ACC112 (cell line): ENCODE data around the gene GPR33.
A peak's percentile ranks its signal among the peaks of the same experiment; 100 is the strongest.

Experiments used
- H2AFZ ChIP-seq: fragments of 200-600 bp; sonication (generic); one replicate; pipeline ENCODE4 v1.6.0; 2017; ENCODE audit warnings: antibody characterized with exemption, low read length; ENCODE audit not compliant: unreplicated experiment
- H3K27ac ChIP-seq: fragments of 200-600 bp; sonication (generic); 2 replicates; pipeline ENCODE4 v1.5.1; 2014; ENCODE audit warnings: low read depth, mild to moderate bottlenecking, antibody characterized with exemption, low read length, moderate library complexity
- H3K27me3 ChIP-seq: fragments of 200-600 bp; sonication (generic); 2 replicates; pipeline ENCODE4 v1.6.1; 2014; ENCODE audit warnings: mild to moderate bottlenecking, antibody characterized with exemption, low read length, moderate library complexity, mixed read lengths; ENCODE audit not compliant: insufficient read depth
- H3K36me3 ChIP-seq: fragments of 200-600 bp; sonication (generic); 2 replicates; pipeline ENCODE4 v1.6.1; 2016; ENCODE audit warnings: mild to moderate bottlenecking, antibody characterized with exemption, low read length, moderate library complexity, mixed read lengths; ENCODE audit not compliant: insufficient read depth
- H3K4me1 ChIP-seq: fragments of 200-600 bp; sonication (generic); one replicate; pipeline ENCODE4 v1.6.1; 2016; ENCODE audit warnings: low read length, mixed read lengths; ENCODE audit not compliant: insufficient read depth, unreplicated experiment, control insufficient read depth
- H3K4me3 ChIP-seq: fragments of 200-600 bp; sonication (generic); 2 replicates; pipeline ENCODE4 v1.5.1; 2014; ENCODE audit warnings: mild to moderate bottlenecking, low read depth, low read length
- H3K79me2 ChIP-seq: fragments of 200-600 bp; sonication (generic); one replicate; pipeline ENCODE4 v1.6.0; 2016; ENCODE audit warnings: low read length; ENCODE audit not compliant: control insufficient read depth, unreplicated experiment, insufficient read depth

GPR33 gene

DNA sequence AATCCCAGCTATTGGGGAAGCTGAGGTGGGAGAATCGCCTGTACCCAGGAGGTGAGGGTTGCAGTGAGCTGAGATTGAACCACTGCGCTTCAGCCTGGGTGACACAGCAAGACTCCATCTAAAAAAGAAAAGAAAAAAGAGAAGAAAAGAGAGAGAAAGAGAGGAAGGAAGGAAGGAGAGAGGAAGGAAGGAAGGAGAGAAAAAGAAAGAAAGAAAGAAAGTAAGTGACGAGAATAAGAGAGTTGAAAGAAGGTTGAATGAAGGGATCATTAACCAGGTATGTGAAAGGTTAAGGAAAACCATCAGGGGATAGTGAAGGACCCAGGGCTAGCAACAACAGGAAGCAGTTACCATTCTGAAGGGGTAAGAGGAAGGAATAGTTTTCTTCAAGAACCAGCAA, 26.3 kb downstream of the GPR33 start:
- no peak overlapping the region for H2AFZ ChIP-seq
- no peaks in the 10 kb centered on the region for H3K79me2 ChIP-seq
- peaks cover 10% of the 10 kb centered on the region for H3K4me1 ChIP-seq
- H3K36me3 ChIP-seq = no peaks in the 10 kb centered on the region
- H3K27ac ChIP-seq = no peak overlapping the region
- no peaks in the 10 kb centered on the region for H3K27me3 ChIP-seq
- H3K4me3 ChIP-seq = no peak overlapping the region

DNA sequence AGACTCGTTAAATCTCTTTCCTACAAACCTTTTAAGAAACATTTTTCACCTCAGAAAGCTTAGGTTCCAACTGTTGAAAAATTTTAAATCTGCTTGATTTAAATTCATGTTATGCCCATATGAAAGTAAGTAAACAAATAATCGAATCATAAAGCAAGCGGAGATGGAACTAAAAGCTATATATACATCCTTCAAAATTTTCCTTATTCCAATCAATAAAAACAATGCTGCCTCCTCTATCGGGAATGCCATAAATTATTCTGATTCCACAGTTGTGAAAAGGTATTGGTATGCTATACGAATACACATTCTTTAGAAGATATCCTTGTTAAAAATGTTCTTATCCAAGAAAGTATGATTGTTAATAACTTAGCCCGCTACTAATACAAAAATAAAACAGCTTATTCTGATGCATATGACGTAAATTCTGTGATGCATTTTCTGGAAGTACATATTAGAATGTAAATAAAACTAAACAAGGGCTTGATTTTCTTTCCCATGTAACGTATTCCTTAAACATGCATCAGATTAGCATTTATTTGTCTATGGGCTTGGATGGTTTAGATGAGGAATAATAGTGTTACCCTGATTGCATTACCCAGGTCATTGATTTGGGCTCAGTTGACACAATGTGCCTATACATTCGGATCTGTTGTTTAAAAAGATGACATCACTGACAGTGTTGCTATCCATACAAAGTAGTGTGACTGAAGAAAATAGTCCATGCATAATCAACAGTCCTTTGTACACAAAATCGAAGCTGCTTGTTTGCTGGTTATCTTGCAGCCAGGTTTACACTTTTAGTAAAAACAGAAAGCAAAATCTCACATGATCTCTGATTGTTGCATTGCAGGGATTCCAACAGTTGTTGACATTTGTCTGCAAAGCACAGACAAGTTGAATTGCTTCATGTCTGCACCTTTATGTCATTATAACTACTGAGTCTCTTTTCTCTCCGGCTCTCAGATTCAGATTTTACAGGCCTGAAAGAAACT, 29.9 kb downstream of the GPR33 start:
- Histone ChIP-seq H3K4me3 (peak overlapping the region; percentile 82), H2AFZ (peak overlapping the region; percentile 95), H3K27ac (no peak overlapping the region), H3K27me3 (no peaks in the 10 kb centered on the region), H3K4me1 (peaks cover 13% of the 10 kb centered on the region), H3K36me3 (no peaks in the 10 kb centered on the region), H3K79me2 (peaks cover 8% of the 10 kb centered on the region)

DNA sequence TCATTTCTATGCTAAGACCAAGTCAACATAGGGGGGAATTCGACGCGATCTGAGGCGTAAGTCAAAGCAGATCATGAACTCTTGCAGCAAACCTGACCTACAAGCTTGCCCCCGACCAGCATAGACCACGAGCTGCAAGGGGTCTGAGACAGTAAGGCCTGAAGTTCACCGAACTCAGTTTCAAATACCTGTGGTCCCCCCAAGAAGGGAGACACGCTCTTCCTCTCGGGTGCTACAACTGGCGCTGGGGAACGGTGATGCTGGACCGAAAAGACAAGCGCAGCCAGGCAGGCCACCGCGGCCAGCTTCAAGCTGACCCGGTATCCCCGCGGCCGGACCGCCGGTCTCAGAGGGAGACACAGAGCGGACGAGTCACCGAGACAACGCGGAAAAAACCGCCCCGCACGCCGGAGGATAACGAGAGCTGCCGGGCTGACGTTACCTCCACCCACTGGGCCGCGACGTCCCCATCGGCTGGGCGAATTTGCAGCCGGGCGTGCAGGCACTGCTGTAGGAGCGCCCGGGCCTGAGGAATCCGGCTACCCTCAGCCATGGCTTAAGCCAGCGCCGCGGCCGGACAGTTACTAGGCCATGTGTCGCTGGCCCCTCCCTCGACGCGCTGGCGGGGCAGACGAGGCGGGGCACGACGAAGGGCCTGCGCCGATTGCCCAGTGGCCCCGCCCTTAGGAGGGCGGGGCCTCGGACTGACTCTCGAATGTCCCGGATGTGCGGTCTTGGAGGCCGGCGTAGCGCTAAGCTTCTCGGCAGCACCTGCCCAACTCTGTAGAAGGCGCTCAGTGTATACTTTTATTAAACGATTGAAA, 30.8 kb downstream of the GPR33 start, which contains the start of gene DTD2:
Gene DTD2, minus strand, starts transcription at position 666 of the 824 bp plus-strand sequence. Its CDS starts 113 bp downstream, at position 553.
- Histone ChIP-seq H3K36me3 (no peaks in the 10 kb centered on the region), H3K79me2 (peaks cover 8% of the 10 kb centered on the region), H3K4me1 (peaks cover 13% of the 10 kb centered on the region), H2AFZ (peak within 1 kb of the TSS; percentile 95), H3K4me3 (peak within 1 kb of the TSS; percentile 82), H3K27ac (peak within 1 kb of the TSS; percentile 59), H3K27me3 (no peaks in the 10 kb centered on the region)

DNA sequence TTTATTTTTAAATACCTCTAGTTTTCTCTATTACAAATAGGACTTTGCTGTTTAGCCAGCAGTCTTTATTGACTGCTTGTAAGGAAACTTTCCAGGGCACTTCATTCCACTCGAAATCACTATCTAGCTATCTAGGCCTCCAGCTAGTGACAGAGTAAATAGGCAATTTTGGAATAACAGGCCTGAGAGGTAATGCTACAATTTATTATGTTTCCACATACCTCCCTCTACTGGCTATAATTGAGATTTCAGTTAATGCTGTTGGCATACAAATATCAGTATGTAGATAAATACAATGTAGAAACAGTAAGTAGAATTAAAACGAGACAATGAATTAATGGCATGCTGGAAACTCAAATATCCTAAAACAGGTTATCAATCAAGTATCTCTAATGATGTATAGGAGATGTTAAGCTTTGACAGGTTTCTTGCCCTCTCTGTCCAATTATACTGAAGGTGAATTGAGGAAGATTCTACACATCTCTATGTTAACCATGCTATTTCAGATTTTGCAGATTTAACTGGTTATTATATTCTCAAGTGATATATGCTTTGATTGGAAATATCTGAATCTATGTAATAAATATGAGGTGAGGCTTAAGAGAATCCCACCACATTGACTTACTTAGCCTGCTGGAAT, 37.7 kb downstream of the GPR33 start:
- Histone ChIP-seq H2AFZ (no peak overlapping the region), H3K27ac (no peak overlapping the region), H3K79me2 (peaks cover 3% of the 10 kb centered on the region), H3K4me1 (peaks cover 2% of the 10 kb centered on the region), H3K36me3 (0 out of 2 replicates have a peak, but pooled peaks cover 12% of the 10 kb centered on the region), H3K4me3 (no peak overlapping the region), H3K27me3 (no peaks in the 10 kb centered on the region)

DNA sequence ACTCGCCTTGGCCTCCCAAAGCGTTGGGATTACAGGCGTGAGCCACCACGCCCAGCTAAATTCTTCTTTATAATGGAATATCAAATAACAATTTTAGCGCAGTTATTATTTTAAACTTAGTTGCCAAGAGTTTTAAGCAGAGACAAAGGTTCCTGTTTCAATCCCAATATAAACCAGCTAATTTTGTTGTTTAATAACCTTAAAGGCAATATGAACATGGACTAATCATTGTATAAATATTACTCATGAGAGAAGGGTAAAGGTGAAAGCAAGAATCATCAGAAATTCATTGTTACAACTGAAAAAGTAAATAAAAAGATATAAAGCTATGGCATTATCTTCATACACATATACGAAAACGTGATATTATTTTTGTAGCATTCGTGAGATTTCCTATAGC, 38.7 kb downstream of the GPR33 start:
- no peaks in the 10 kb centered on the region for H3K27me3 ChIP-seq
- no peaks in the 10 kb centered on the region for H3K4me1 ChIP-seq
- H2AFZ ChIP-seq = no peak overlapping the region
- H3K36me3 ChIP-seq = 0 out of 2 replicates have a peak, but pooled peaks cover 12% of the 10 kb centered on the region
- H3K79me2 ChIP-seq = no peaks in the 10 kb centered on the region
- H3K4me3 ChIP-seq = no peak overlapping the region
- H3K27ac ChIP-seq = no peak overlapping the region

DNA sequence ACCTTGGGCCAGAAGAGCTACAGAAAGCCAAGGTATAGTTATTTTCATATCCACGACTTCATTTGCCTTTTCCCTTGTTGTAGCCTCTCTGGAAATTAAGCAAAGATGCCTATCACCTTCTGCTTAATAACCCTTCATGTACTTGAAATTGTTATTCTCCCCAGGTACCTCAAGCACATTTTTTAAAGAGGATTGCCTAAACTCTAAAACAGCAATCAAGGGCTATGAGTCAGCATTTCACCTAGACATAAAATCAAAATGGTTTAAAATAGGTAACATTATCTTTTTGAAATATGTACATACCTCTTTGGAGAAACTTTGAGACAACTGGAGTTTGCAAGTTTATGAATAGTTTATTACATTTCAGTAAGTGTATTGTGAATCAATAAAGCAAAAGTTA, 42.1 kb downstream of the GPR33 start:
- Histone ChIP-seq H2AFZ (no peak overlapping the region), H3K4me1 (peaks cover 11% of the 10 kb centered on the region), H3K27ac (no peak overlapping the region), H3K79me2 (no peaks in the 10 kb centered on the region), H3K36me3 (0 out of 2 replicates have a peak, but pooled peaks cover 11% of the 10 kb centered on the region), H3K27me3 (no peaks in the 10 kb centered on the region), H3K4me3 (no peak overlapping the region)

DNA sequence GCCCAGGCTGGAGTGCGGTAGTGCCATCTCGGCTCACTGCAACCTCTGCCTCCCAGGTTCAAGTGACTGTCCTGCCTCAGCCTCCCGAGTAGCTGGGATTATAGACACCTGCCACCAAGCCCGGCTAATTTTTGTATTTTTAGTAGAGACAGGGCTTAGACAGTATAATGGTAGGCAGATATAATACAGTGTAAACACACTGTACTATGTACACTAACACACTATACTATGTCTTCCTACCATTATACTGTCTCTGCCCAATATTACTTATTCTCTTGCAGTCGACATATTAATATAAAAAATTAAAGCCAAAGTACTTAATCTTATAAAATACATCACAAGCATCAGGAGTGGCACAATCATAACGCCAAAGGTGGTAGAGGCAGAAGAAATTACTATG, 45.6 kb downstream of the GPR33 start:
- H3K4me1 ChIP-seq = peaks cover 11% of the 10 kb centered on the region
- H3K79me2 ChIP-seq = no peaks in the 10 kb centered on the region
- no peak overlapping the region for H3K4me3 ChIP-seq
- no peak overlapping the region for H2AFZ ChIP-seq
- no peak overlapping the region for H3K27ac ChIP-seq
- no peaks in the 10 kb centered on the region for H3K27me3 ChIP-seq
- no peaks in the 10 kb centered on the region for H3K36me3 ChIP-seq

DNA sequence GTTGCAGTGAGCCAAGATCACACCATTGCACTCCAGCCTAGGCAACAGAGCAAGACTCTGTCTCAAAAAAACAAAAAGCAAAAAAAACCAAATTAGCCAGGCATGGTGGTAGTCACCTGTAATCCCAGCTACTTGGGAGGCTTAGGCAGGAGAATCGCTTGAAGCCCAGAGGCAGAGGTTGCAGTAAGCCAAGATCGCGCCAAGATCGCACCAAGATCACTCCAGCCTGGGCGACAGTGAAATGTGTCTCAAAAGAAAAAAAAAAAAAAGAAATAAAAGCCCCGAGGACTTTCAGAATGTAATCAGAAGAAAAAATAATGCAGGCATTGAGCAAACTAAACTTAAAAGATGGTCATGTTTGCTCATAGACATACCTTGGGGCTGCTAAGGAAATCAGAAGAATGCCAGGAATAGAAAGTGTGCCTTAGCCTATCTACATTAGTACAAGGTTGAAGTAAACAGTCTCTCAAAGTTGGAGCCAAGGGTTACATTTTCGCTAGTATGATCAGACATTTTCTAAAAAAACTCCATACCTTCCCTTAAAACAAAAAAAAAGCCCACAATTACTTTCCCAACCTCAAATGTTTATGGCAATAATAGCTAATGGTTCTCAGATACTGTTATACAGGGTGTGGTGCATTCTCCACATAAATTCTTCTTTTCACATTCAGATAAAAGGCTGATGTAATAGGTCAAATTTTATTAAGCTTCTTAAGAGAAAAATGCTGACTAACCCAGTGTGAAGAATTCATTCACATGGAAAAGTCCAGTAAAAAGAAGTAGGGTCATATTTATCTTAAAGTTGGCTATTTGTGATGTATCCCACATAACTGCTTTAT, 46.3 kb downstream of the GPR33 start:
- Histone ChIP-seq H3K4me3 (no peak overlapping the region), H2AFZ (peak overlapping the region; percentile 26), H3K4me1 (peaks cover 11% of the 10 kb centered on the region), H3K27ac (peak overlapping the region; percentile 48), H3K36me3 (no peaks in the 10 kb centered on the region), H3K27me3 (no peaks in the 10 kb centered on the region), H3K79me2 (no peaks in the 10 kb centered on the region)

DNA sequence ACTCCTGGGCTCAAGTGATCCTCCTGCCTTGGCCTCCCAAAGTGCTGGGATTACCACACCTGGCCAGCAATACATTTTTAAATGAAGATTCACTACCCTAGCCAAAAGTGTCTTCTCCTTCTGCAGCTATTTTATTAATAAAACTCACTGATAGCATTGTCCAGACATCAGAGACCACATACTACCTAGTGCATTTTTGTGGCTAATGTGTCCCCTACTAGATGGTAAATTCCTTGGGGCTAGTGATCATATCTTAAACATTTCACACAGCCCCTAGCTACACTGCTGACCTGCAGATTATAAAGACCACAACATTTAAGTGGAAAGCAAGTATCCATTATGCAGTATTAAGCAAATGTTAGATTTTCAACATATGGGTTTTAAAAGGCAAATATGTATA, 47.6 kb downstream of the GPR33 start:
- H3K4me1 ChIP-seq = peaks cover 11% of the 10 kb centered on the region
- H3K79me2 ChIP-seq = no peaks in the 10 kb centered on the region
- no peak overlapping the region for H3K4me3 ChIP-seq
- H2AFZ ChIP-seq = no peak overlapping the region
- no peaks in the 10 kb centered on the region for H3K36me3 ChIP-seq
- no peak overlapping the region for H3K27ac ChIP-seq
- no peaks in the 10 kb centered on the region for H3K27me3 ChIP-seq
